Aorta (tissue), 5 donors: Measurements from ENCODE around the gene ARID5B. TPM values are rescaled to one million over a fixed set of nuclear protein-coding genes. Genes with fewer than 3 reads are reported as not detected.
A peak's percentile ranks its signal among the peaks of the same experiment; 100 is the strongest.

Experiments
- ATAC-seq: fragments of 200-7000 bp; cut with Tn5 transposase; one replicate; pipeline ENCODE4 v1.9.1; 2022; ENCODE audit warnings: moderate library complexity; ENCODE audit not compliant: low FRiP score
- DNase-seq, 2 donors: peaks; one replicate each; pipeline ENCODE4 v3.0.0-alpha.2; 2020
- H3K27ac ChIP-seq, 2 donors: one replicate each; pipeline ENCODE4 v1.5.1; 2013; ENCODE audit warnings: low read length in 2 of 2, mild to moderate bottlenecking in 2 of 2, moderate library complexity in 2 of 2, control low read depth in 1 of 2, inconsistent platforms in 1 of 2, low read depth in 1 of 2
- H3K27me3 ChIP-seq, 2 donors: one replicate each; pipeline ENCODE4 v1.6.1; 2013; ENCODE audit warnings: control low read depth in 1 of 2, low read length in 1 of 2, mild to moderate bottlenecking in 1 of 2, moderate library complexity in 1 of 2; ENCODE audit not compliant: insufficient read depth in 2 of 2, control insufficient read depth in 1 of 2
- H3K36me3 ChIP-seq, 2 donors: one replicate each; pipeline ENCODE4 v1.6.1; 2013; ENCODE audit warnings: control low read depth in 1 of 2, low read length in 1 of 2, mild to moderate bottlenecking in 1 of 2; ENCODE audit not compliant: insufficient read depth in 2 of 2, control insufficient read depth in 1 of 2
- H3K4me1 ChIP-seq, 2 donors: one replicate each; pipeline ENCODE4 v1.6.1; 2013; ENCODE audit warnings: low read length in 2 of 2, control low read depth in 1 of 2, mild to moderate bottlenecking in 1 of 2, moderate library complexity in 1 of 2; ENCODE audit not compliant: insufficient read depth in 2 of 2, control insufficient read depth in 1 of 2
- H3K4me3 ChIP-seq, 2 donors: one replicate each; pipeline ENCODE4 v1.5.1; 2013; ENCODE audit warnings: low read length in 2 of 2, control low read depth in 1 of 2, mild to moderate bottlenecking in 1 of 2
- H3K9me3 ChIP-seq: one replicate; pipeline ENCODE4 v1.6.1; 2013; ENCODE audit warnings: mild to moderate bottlenecking, low read length; ENCODE audit not compliant: control insufficient read depth
- WGBS, 2 donors: extraction: QIAGEN DNeasy Blood & Tissue Kit; methylation state at CpG; one replicate each; pipeline ENCODE4 v1.1.7; 2013; 5-methylcytosine and 5-hydroxymethylcytosine counted together
- intact Hi-C, 2 donors: fragments of 100-400 bp; cut with DNase I; formaldehyde crosslinking; loops; one replicate each; pipeline versions ENCODE4 v1.14.2 to v1.15.0; 2022
- polyA plus RNA-seq, 2 donors: library from polyadenylated mRNA; stranded (reverse); fragments of 200-250 nt; gene quantifications; one replicate each; pipeline ENCODE4 v1.2.3, GENCODE V29; 2013
- total RNA-seq, 2 donors: library from RNA; stranded (reverse); fragmentation: NEBNext Ultra II Directional; extraction: Animal tissue kit (Norgen Biotek cat#: 25700); gene quantifications; one replicate each; pipeline ENCODE4 v1.2.1, GENCODE V29; 2021
- donor health status: healthy with polysubstance abuse.
- donor health status: Bipolar disorder and iron deficiency.
- donor health status: DM: no; HTN: no; CAD: no.
- donor health status: DM: no; HTN: no; CAD: no.
- donor health status: DM: yes; HTN: yes; CAD: no.

The ARID5B gene
- total and polyA plus RNA-seq, 4 donors: 7.8 to 143 (median 49.7) TPM

DNA sequence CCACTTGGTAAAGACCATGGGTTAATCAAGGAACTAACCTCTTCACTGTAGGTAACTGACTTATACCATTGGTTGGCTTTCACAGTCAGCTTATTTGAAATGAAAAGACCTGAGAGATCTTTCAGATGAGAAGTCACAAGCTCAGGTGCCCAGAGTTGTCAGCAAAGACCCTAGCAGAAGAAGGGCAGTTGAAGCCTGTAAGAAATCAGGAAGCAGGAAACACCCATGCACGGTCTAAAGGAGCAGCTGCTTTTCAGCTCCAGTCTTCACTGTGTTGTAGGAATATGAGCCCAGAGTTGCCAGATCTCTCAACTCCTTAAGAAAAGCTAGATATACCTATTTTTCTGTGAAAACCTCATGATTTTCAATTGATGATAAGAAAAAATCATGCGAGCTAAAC, 130.0 kb downstream of the ARID5B start:
- Histone ChIP-seq H3K27me3 (no peaks in the 10 kb centered on the region), H3K9me3 (no peaks in the 10 kb centered on the region), H3K4me3 (no peak overlapping the region), H3K27ac (no peak overlapping the region), H3K4me1 (peaks cover 4 to 7% of the 10 kb centered on the region in 2 donors), H3K36me3 (no peaks in the 10 kb centered on the region)
- 59 to 74% methylated on average over 2 of the region's 2 CpGs for WGBS, 2 donors
- intact Hi-C loops: loop anchor here in 1 of 2 donors (10.0 kb wide), 1 partner anchor 403 kb away; no protein-coding TSS in a partner anchor
- DNase-seq (no peak), ATAC-seq (no peak)

DNA sequence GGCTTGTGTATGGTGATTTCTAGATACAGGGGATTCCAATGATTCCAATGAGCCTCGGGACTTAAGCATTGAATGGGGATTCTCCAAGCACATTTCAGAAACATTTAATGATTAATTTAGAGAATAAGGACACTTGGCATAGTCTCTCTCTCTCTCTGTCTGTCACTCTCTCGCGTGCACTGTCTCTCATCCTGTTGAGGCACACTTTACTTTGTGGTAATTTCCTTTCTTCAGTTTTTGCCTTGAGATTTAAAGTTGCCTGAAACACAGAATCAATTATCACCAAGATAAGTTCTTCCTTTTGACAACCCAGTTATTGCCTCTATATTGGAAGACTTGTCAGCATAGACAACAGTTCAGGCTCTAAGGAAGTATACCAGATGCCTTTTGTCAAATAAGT, 131.6 kb downstream of the ARID5B start:
- no peak overlapping the region for H3K27ac ChIP-seq

DNA sequence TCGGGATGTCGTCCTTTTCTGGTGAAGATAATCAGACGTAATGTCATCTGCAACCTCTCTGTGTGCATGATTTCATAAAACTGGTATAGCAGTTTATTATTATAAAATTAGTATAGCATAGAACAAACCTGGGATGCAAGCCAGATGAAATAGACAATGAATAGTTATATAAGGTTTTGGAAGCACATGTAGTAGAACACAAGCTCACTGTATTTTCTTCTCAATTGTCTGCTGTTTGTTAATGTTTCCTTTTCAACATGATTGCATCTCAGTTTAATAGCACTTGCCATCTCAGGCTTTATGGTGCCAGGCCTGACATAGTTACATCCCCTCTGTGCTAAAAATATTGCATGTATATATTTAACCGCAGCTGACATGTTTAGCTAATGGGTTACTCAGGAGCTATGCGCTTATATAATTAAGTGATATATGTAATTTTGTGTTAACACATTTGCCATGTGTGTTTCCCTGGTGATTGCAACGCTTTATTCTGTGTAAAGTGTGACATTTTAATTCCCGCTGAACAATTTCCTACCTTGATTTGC, 132.7 kb downstream of the ARID5B start:
- no peaks in the 10 kb centered on the region for H3K27me3 ChIP-seq
- DNase-seq: no peak
- no peak overlapping the region for H3K4me3 ChIP-seq
- intact Hi-C loops: loop anchor here in 1 of 2 donors (10.0 kb wide), 1 partner anchor 401 kb away; no protein-coding TSS in a partner anchor
- 65% methylated on average over 7 of the region's 7 CpGs for WGBS, 2 donors
- H3K27ac ChIP-seq: no peak overlapping the region
- peaks cover 4% of the 10 kb centered on the region in 2 donors for H3K4me1 ChIP-seq
- no peak for ATAC-seq
- H3K36me3 ChIP-seq: no peaks in the 10 kb centered on the region
- no peaks in the 10 kb centered on the region for H3K9me3 ChIP-seq

More for the DNA sequence above, 131.6 kb downstream of the ARID5B start:
- no peaks in the 10 kb centered on the region for H3K27me3 ChIP-seq
- DNase-seq: no peak
- H3K4me1 ChIP-seq: peaks cover 4 to 7% of the 10 kb centered on the region in 2 donors
- 89 to 93% methylated on average over 3 of the region's 3 CpGs for WGBS, 2 donors
- no peak overlapping the region for H3K4me3 ChIP-seq
- H3K9me3 ChIP-seq: no peaks in the 10 kb centered on the region
- no peaks in the 10 kb centered on the region for H3K36me3 ChIP-seq
- intact Hi-C loops: loop anchor here in 1 of 2 donors (10.0 kb wide), 1 partner anchor 402 kb away; no protein-coding TSS in a partner anchor
- no peak for ATAC-seq

DNA sequence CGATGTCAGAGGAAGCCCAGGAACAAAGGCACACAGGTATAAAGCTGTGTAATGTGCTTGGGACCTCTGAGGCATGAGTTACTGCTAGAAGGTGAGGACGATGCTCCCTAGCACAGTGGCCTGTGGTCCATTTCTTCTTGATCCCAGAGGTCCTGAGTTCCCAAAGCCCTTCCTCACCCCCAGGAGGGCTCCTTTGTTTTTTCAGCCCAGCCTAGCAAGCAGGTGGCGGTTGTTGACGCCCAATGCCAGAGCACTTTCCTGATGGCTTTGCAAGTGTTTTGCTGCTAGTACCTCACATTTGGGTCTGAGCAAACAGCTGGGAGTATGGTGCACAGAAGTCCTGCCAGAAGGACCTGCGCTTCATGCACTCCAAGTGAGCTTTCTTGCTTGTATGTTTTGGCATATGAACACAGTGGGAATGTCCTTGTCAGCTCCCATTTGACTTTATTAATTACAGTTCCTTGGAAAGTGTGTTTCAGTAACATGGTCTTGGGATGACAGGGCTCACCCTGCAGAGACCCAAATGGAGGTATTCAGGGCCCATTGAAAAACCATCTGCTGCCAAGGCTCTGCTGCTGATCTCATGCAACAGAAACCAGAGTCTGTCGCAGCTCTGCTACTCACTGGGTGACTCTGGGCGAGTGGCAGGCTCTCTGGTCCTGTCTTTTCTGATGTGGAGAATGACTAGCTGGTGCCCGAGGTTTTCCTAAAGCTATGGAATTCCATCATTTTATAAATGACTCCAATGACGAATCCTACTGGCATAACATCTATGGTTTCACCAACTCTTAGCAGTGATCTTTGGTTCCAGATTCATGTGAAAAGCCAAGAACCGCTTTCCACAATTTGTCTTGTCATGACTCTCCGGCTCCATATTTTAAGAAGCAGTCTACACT, 134.9 kb downstream of the ARID5B start:
- DNase-seq: peak in 1 of 2 donors; percentile 48
- peak; percentile 28 for ATAC-seq
- Histone ChIP-seq H3K4me1 (peaks cover 5 to 6% of the 10 kb centered on the region in 2 donors), H3K9me3 (no peaks in the 10 kb centered on the region), H3K27me3 (no peaks in the 10 kb centered on the region), H3K4me3 (no peak overlapping the region), H3K36me3 (no peaks in the 10 kb centered on the region), H3K27ac (peak overlapping the region; percentile 94 to 96)
- WGBS, 2 donors: 22 to 38% methylated on average over 11 of the region's 11 CpGs
- intact Hi-C loops: loop anchor here (5.0 to 10.0 kb wide), 4 partner anchors 44 to 398 kb away; partner anchors contain the start of gene ARID5B (in 2 of the 2)

DNA sequence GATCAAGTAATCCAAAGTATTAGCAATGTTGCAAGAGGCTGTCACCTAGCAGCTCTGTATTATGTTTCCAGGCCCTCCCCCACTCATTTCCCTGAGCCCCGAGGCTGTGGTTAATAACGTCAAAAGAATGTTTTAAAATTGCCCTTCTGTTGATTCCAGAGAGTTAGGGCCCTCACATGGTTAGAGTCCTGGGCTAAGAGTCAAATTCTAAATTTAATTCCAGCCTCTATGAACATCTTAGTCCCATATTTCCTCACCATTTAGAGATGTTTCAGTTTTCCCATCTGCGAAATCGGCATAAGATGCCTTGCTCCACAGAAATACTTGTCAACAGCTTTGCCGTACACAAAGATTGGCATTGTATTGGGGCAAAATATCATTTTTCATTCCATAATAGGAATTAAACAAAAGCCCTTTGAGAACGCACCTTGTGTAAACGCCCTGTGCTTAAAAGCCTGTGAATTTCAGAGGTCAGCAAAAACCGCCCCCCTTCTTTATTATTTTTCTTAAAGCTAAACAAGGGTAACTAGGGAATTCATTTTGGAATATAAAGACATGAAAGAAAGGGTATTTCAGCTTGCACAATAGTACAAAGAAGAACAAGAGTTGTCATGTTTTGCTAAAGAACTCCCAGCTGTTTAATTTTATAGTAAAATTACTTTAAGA, 135.8 kb downstream of the ARID5B start:
- H3K36me3 ChIP-seq: no peaks in the 10 kb centered on the region
- peak overlapping the region; percentile 75 to 94 for H3K27ac ChIP-seq
- no peak overlapping the region for H3K4me3 ChIP-seq
- peak; percentile 78 for ATAC-seq
- H3K27me3 ChIP-seq: no peaks in the 10 kb centered on the region
- H3K4me1 ChIP-seq: peaks cover 5 to 6% of the 10 kb centered on the region in 2 donors
- 18 to 22% methylated on average over 8 of the region's 8 CpGs for WGBS, 2 donors
- peak in 1 of 2 donors; percentile 50 for DNase-seq
- no peaks in the 10 kb centered on the region for H3K9me3 ChIP-seq
- intact Hi-C loops: loop anchor here (5.0 to 10.0 kb wide), 4 partner anchors 45 to 398 kb away; partner anchors contain the start of gene ARID5B (in 2 of the 2)

DNA sequence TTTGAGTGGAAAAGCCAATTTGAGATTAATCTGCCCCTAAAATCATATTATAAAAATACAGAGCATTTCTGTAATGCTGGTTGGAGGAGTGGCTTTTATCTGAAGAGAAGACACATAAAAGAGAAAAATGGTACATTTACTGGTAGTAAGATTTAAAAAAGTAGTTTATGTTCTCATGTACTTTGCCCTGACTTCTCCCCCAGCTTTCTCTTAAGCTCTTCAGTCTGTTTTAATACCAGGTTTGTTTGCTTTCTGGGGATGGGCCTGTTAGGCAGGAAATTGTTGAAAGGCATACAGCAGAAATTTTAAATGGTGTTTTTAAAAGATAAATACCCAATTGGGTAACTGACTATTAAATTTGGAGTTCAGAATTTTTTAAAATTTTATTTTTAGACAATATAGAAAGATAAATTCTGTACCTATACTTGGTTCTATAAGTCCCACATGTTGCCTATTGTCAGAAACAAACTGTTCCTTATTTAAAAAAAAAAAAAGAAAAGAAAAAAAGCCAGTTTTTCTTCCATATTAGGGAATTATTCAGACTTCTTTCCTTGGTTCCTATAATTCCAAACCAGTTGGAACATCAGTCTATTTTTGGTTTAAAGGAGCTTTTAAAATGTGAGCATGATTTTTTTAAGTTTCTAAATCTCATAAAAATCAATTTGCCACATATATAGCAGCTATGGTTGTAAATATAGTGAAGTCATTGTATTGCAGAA, 136.6 kb downstream of the ARID5B start:
- DNase-seq: no peak
- no peaks in the 10 kb centered on the region for H3K36me3 ChIP-seq
- H3K27ac ChIP-seq: peak overlapping the region in 1 of 2 donors; percentile 94
- ATAC-seq: no peak
- no peaks in the 10 kb centered on the region for H3K27me3 ChIP-seq
- peaks cover 5 to 7% of the 10 kb centered on the region in 2 donors for H3K4me1 ChIP-seq
- H3K9me3 ChIP-seq: no peaks in the 10 kb centered on the region
- H3K4me3 ChIP-seq: no peak overlapping the region
- intact Hi-C loops: loop anchor here (2.0 to 10.0 kb wide), 5 partner anchors 46 to 397 kb away; partner anchors contain the start of gene ARID5B (in 2 of the 2)

DNA sequence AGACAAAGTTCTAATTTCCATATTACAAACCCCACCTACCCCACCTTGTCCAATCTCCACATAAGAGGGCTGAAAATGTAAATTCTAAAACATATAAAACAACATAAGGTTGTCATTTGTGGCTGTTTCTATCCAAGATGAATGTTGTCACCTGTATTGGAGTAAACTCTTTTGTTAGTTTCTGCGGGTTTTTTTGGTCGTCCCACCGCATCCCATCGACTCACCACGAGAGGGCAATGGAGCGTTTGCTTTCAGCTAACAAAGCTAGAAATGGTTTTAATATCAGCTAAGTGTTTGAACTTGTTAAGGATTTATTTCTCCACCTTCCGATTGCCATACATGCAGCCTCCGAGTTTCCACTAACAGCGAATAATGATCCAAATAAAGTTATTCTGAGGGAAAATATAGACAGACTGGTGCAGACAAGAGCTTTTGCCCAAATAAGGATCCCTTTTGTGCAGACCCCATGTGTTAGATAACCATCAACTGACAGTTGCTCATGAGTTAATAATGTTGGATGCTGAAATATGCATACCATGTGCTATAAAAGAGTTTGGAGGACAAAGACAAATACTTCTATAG, 137.2 kb downstream of the ARID5B start:
- peak; percentile 74 to 84 for DNase-seq
- 0% methylated on average over 9 of the region's 9 CpGs for WGBS, 2 donors

More for the DNA sequence above, 137.2 kb downstream of the ARID5B start:
- peak overlapping the region; percentile 44 to 64 for H3K27ac ChIP-seq
- intact Hi-C loops: loop anchor here (2.0 to 10.0 kb wide), 5 partner anchors 46 to 396 kb away; partner anchors contain the start of gene ARID5B (in 2 of the 2)
- H3K4me3 ChIP-seq: peak overlapping the region in 1 of 2 donors; percentile 26
- no peaks in the 10 kb centered on the region for H3K9me3 ChIP-seq
- ATAC-seq: peak; percentile 76
- H3K27me3 ChIP-seq: no peaks in the 10 kb centered on the region
- H3K36me3 ChIP-seq: no peaks in the 10 kb centered on the region
- H3K4me1 ChIP-seq: peaks cover 5 to 8% of the 10 kb centered on the region in 2 donors
